ENCODE data around the gene SRL. TPM values are rescaled to one million over a fixed set of nuclear protein-coding genes. Genes with fewer than 3 reads are reported as not detected.
A peak's percentile ranks its signal among the peaks of the same experiment; 100 is the strongest.
"Not testable (repeated sequence)": the region's sequence is repeated elsewhere in the genome, so short reads cannot be mapped to it uniquely, and the experiment has no call there.

The SRL gene
- polyA plus RNA-seq, 3 donors from 2014 or later = not detected

DNA sequence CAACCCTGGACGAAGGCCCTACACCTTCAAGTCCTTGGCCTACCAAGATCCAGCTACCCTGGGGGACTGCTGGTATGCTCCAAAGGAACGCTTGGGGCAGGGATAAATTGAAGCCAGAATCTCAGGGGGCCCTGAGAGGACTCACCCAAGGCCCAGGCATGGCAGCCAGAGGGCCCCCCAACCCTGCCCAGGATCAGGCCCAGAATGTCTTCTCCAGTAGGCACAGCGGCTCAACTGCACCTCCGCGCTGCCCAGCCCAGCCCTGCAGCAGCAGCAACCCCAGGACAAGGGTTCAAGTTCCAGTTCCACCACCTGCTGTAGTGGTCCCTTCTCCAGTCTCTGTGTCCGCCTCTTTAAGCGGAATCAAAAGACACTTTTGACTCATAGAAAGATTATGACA, 28.7 kb upstream of the SRL start:
- no peak for DNase-seq
- Mint-ChIP-seq H3K4me3 (peak overlapping the region; percentile 82 to 91 (median 87)), H3K36me3 (no peaks in the 10 kb centered on the region), H3K27me3 (ENCODE audit: low read depth in 3 of 3) (peaks cover 8 to 11% (median 9%) of the 10 kb centered on the region in 3 donors), H3K27ac (peak overlapping the region in 5 of 6 donors; percentile 9 to 75 (median 48)), H3K9me3 (peaks cover 0 to 2% (median 0%) of the 10 kb centered on the region in 6 donors), H3K4me1 (peaks cover 8 to 10% of the 10 kb centered on the region in 2 donors)

DNA sequence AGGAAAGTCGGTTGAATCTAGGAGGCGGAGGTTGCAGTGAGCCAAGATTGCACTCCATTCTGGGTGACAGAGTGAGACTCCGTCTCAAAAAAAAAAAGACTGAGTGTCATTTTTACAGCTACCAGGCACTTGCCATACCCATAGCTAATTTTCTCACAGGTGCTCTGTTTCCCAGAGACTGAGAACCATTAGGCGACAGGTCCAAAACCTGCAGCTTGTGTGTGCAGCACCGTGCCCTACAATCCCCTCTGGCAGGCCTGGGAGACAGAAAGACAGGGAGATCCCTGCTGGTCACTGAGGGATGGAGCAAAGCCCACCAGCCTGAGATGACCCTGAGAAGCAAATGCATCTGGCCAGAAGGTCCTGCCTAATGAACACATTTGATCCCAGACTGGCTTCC, 28.2 kb upstream of the SRL start:
- H3K4me1 Mint-ChIP-seq = peaks cover 8 to 10% of the 10 kb centered on the region in 2 donors
- DNase-seq = no peak
- H3K27me3 Mint-ChIP-seq (ENCODE audit: low read depth in 3 of 3) = peaks cover 8 to 11% (median 9%) of the 10 kb centered on the region in 3 donors
- H3K4me3 Mint-ChIP-seq = peak overlapping the region in 3 of 5 donors; percentile 30 to 87 (median 86)
- no peak overlapping the region for H3K27ac Mint-ChIP-seq
- H3K36me3 Mint-ChIP-seq = no peaks in the 10 kb centered on the region
- peaks cover 0 to 2% (median 0%) of the 10 kb centered on the region in 6 donors for H3K9me3 Mint-ChIP-seq

DNA sequence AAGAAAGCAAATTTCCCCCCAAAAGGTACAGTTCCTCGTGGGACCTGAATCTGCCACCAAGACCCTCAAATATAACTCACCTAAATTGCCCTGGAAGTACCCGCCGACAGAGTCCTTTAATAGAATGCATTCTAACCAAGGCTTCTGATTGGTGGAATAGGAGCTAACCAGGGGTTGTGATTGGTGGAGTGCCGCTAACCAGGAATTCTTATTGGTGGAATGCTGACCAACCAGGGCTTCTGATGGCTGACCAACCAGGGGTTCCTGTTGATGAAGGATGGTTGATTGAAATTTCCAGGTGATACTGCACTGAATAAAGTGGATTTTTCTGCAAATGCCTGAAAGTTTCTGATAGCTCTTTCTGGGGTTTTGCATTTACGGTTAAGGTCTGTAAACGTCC, 24.5 kb upstream of the SRL start:
- peaks cover 0 to 5% (median 3%) of the 10 kb centered on the region in 3 donors for H3K36me3 Mint-ChIP-seq
- no peak overlapping the region for H3K4me3 Mint-ChIP-seq
- H3K27ac Mint-ChIP-seq = peak overlapping the region in 1 of 6 donors; percentile 30
- peaks cover 5 to 6% of the 10 kb centered on the region in 2 donors for H3K4me1 Mint-ChIP-seq
- peaks cover 0 to 2% (median 0%) of the 10 kb centered on the region in 6 donors for H3K9me3 Mint-ChIP-seq
- H3K27me3 Mint-ChIP-seq (ENCODE audit: low read depth in 3 of 3) = peaks cover 2% of the 10 kb centered on the region in 3 donors
- DNase-seq = no peak

DNA sequence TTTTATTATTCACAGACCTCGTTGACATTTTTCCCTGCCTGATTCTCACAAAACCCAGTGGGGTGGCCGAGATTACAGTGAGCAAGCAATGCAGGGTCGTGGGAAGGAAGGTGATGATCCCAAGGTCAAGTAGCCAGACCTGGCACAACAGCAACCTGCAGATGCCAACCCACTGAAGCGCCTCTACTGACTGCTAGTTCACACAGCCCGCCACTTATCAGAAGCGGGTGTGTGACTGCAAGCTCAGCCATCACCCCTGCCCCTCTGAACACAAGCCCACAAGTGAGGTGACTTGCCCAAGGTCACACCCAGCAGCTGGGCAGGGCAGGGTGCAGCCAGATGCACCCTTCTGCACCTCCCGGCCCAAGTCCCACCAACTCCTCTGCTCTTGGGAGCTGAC, 23.8 kb upstream of the SRL start:
- H3K27ac Mint-ChIP-seq = no peak overlapping the region
- peaks cover 2% of the 10 kb centered on the region in 2 donors for H3K4me1 Mint-ChIP-seq

DNA sequence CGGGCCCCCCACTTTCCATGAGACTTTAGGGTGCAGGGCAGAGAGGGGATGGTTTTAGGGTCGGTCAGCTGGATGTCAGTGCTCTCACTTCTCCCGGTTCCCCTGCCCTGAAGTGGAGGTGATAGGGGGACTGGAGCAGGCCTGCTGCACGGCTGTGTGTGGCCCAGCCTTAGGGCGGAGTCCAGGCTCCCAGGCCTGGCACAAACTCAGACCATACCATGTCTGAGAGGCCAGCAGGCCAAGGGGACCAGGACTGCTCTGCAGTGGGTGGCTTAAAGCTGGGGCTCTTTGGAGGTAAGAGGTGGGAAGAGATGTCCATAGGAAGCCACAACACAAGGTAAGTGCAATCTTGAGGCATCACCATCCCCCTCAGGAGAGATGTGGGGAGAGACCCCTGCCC, 22.7 kb upstream of the SRL start:
- H3K36me3 Mint-ChIP-seq = peaks cover 0 to 5% (median 3%) of the 10 kb centered on the region in 3 donors
- no peaks in the 10 kb centered on the region for H3K27me3 Mint-ChIP-seq (ENCODE audit: low read depth in 3 of 3)
- no peak overlapping the region for H3K27ac Mint-ChIP-seq
- peaks cover 0 to 2% of the 10 kb centered on the region in 2 donors for H3K4me1 Mint-ChIP-seq
- H3K4me3 Mint-ChIP-seq = no peak overlapping the region
- no peaks in the 10 kb centered on the region for H3K9me3 Mint-ChIP-seq
- no peak for DNase-seq

More for the DNA sequence above, 23.8 kb upstream of the SRL start:
- DNase-seq = no peak
- H3K27me3 Mint-ChIP-seq (ENCODE audit: low read depth in 3 of 3) = peaks cover 0 to under 1% (median 0%) of the 10 kb centered on the region in 3 donors
- peaks cover 0 to 5% (median 3%) of the 10 kb centered on the region in 3 donors for H3K36me3 Mint-ChIP-seq
- H3K9me3 Mint-ChIP-seq = peaks cover 0 to under 1% (median 0%) of the 10 kb centered on the region in 6 donors
- no peak overlapping the region for H3K4me3 Mint-ChIP-seq

DNA sequence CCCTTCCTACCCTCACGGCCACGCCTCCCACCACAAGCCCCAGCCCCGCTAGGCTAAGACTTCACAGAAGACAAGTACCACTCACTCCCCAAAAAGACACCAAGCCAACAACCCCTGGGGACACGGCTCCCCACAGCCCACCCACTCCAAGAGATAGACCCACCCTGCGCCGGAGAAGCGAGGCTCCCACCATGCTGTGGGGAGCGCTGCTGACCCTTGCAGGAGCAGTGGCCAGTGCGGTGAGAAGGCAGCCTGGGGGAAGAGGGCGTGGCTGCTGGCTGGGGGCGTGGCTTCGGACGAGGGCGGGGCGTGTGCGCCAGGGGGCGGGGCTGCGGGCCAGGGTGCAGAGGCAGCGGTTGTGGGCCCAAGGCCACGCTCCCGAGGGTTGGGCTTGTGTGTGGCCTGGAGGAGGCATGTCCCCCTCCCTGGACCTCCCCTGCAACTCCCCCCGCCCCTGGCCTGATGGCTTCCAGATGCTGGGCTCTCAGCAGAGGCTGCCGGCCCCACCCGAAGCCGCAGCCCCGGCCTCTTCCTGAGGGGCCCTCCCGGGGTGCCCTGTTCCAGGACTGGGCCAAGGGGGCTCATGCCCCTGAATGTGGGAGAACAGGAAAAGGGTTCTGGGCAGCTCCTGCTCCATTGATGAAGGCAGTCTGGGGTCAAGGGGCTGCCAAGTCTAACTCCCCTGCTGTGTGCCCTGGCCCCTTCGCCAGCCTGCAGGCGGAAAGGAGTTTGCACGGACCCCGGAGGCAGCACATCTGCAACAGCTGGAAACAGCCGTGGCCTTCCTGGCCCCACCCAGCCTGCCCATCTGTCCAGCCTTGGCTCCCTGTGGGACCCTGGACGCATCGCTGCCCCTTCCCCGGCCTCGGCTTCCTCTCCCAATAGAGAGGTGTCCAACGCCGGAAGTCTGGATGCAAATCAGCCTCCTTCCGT, 21.9 kb upstream of the SRL start:
- no peak overlapping the region for H3K27ac Mint-ChIP-seq

DNA sequence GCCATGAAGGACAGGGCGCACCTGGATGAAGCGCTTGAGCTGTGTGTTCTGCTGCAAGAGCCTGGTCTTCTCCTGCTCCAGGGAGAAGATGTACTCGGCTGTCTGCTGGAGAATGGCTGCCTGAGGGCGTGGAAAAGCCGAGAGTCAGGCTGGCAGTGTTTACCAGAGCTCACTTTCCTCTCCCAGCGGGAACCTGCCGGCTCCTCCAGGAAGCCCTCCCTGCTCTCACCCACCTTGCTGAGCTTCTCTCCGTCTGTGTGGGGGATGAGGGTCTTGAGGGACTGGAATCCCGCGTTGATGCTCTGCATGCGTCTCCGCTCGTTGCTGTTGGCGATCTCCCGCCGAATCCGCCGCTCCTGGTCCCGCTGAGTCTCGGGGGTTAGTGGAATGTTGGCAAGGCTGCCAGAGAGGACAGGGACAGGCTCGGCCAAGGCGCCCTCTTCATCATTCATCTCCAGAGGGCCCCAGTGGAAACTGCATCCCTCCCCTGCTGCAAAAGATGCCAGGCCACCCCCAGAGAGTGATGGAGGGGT, 20.5 kb upstream of the SRL start:
- H3K9me3 Mint-ChIP-seq = no peaks in the 10 kb centered on the region
- H3K27me3 Mint-ChIP-seq (ENCODE audit: low read depth in 3 of 3) = no peaks in the 10 kb centered on the region
- H3K36me3 Mint-ChIP-seq = peaks cover 0 to 5% (median 3%) of the 10 kb centered on the region in 3 donors

More for the DNA sequence above, 21.9 kb upstream of the SRL start:
- Mint-ChIP-seq H3K36me3 (peaks cover 0 to 5% (median 3%) of the 10 kb centered on the region in 3 donors), H3K27me3 (ENCODE audit: low read depth in 3 of 3) (no peaks in the 10 kb centered on the region), H3K9me3 (no peaks in the 10 kb centered on the region), H3K4me1 (peaks cover 0 to 2% of the 10 kb centered on the region in 2 donors), H3K4me3 (no peak overlapping the region)
- DNase-seq = no peak

DNA sequence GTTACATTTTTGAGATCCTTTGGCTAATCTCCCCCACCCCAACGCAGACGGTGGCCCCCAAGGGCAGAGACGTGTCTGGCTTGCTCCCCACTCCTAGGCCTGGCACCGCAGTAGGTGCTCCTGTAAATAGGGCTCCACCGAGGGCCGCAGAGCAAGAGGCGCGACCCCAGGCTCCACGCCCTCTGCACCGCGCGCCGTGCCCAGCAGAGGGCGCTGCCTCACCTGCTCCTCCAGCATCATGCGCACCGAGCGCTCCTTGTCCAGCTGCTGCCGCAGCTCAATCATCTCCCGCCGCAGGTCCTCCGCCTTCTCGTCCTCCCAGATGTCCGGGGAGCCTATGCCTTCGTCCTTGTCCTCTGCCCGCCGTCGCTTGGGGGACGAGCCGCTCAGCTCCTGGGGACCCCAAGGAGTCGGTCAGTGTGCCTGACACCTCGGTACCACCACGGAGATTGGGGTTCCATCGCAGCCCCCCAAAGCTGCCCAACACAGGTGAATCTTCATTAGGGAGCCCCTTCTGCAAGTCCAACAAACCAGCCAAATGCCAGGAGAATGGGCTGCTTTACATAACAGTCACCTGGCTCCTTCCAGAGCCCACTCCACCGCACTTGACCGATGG, 19.8 kb upstream of the SRL start:
- Mint-ChIP-seq H3K36me3 (peaks cover 0 to 5% (median 3%) of the 10 kb centered on the region in 3 donors), H3K27ac (no peak overlapping the region), H3K9me3 (no peaks in the 10 kb centered on the region), H3K27me3 (ENCODE audit: low read depth in 3 of 3) (no peaks in the 10 kb centered on the region), H3K4me3 (no peak overlapping the region), H3K4me1 (peaks cover 0 to 2% of the 10 kb centered on the region in 2 donors)
- peak in 2 of 3 donors; percentile 14 to 22 for DNase-seq

More for the DNA sequence above, 20.5 kb upstream of the SRL start:
- no peak for DNase-seq
- no peak overlapping the region for H3K27ac Mint-ChIP-seq
- H3K4me1 Mint-ChIP-seq = peaks cover 0 to 2% of the 10 kb centered on the region in 2 donors
- no peak overlapping the region for H3K4me3 Mint-ChIP-seq

DNA sequence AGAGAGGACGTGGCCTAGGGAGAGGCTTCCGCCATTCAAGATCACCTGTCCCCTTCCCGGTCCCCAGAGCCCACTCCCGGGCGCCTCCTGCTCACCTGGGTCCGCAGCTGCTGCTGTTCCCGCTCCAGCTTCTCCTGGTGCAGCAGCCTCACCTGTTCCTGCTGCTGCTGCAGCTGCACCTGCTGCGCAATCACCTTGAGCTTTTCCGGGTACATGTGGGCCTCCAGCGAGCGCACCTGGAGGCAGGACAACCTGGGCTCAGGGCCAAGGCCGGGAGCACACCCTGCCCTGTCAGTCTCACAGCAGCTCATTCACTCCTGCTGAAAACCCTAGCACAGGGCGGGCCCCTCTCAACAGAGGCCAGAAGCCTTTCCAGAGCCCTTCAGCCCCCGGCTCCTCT, 18.5 kb upstream of the SRL start:
- Mint-ChIP-seq H3K27me3 (ENCODE audit: low read depth in 3 of 3) (no peaks in the 10 kb centered on the region), H3K27ac (no peak overlapping the region), H3K9me3 (no peaks in the 10 kb centered on the region), H3K4me1 (peaks cover 0 to 2% of the 10 kb centered on the region in 2 donors), H3K36me3 (peaks cover 0 to 5% (median 3%) of the 10 kb centered on the region in 3 donors), H3K4me3 (no peak overlapping the region)
- DNase-seq = no peak

DNA sequence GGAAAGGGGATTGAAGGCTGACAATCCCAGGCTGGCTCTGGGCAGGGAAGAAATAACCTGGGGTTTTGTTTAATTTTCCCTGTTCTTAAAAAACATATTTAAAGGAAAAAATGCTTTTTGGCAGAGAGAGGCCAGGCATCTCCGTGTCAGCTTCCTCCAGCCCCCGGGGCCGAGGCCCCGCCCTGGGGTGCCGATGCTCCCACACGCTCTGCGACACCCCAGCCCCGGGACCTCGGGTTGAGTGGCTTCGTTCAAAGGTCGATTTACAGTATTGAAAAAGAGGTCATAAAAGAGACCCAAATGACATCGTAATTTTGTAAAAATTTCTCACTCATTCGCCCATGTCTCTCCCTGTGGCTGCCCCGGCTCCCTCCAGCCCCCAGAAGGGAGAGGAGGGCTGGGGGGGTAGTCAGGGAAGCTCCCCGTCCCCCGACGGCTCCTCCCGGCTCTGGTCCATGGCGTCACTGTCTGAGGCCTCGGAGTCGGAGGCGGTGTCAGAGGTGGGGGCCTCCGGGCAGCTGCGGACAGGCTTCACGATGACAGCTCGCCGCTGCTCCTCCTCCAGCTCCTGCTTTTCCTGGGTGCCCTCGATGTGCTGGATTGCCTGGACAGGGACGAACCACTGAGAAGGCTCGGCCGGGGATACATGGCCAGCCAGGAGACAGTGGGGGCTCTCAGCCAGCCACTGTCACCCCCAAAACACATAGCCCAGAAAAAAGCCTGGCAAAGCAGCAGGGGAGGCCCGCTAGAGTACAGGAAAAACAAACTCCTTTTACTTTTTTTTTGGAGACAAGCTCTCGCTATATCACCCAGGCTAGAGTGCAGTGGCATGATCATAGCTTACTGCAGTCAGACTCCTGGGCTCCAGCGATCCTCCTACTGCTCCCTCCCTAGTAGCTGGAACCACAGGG, 16.0 kb upstream of the SRL start:
- DNase-seq = no peak
- Mint-ChIP-seq H3K27ac (no peak overlapping the region), H3K4me1 (peaks cover 6 to 8% of the 10 kb centered on the region in 2 donors), H3K9me3 (no peaks in the 10 kb centered on the region), H3K36me3 (peaks cover 0 to 5% (median 3%) of the 10 kb centered on the region in 3 donors), H3K4me3 (no peak overlapping the region), H3K27me3 (ENCODE audit: low read depth in 3 of 3) (peaks cover 0 to 8% (median 3%) of the 10 kb centered on the region in 3 donors)

DNA sequence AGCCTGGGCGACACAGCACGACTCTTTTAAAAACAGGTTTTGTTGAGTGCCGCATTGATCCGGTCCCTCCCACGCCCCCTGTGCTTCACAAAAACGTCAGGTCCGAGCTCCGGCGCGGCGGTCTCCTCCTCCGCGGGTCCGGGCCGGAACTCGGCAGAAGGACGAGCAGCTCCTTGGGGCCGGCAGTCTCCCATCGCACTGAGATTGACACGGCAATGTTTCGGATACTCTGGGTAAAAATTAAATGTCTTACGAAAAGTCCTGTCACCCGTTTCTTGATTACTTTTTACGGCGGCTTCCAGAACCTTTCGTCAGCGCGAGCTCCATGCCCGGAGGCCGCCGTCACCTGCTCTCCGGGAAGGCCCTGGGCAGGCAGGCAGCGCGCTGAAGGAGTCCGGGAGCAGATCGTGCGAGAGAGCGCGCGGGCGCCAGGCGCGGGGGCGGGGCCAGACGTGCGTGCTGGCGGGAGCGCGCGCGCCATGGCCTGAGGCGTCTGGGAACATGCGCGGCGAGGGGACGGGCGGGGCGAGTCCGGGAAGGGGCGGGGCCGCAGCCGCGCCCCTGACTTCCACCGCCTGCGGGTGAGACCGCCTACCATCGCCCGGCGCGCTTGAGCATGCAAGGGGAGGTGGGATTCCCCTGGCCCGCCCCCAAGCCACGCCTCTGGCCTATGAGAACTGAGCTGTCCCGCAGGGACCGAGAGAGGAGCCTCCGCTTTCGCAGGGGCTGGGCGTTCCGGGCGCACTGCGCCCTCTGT, 11.7 kb upstream of the SRL start:
- H3K9me3 Mint-ChIP-seq = no peaks in the 10 kb centered on the region
- H3K27me3 Mint-ChIP-seq (ENCODE audit: low read depth in 3 of 3) = peaks cover 0 to 9% (median 3%) of the 10 kb centered on the region in 3 donors
- peak overlapping the region; percentile 88 to 96 (median 95) for H3K27ac Mint-ChIP-seq
- H3K4me1 Mint-ChIP-seq = peaks cover 6 to 8% of the 10 kb centered on the region in 2 donors
- H3K36me3 Mint-ChIP-seq = no peaks in the 10 kb centered on the region
- H3K4me3 Mint-ChIP-seq = peak overlapping the region; percentile 87 to 96 (median 94)
- peak; percentile 99 for DNase-seq

DNA sequence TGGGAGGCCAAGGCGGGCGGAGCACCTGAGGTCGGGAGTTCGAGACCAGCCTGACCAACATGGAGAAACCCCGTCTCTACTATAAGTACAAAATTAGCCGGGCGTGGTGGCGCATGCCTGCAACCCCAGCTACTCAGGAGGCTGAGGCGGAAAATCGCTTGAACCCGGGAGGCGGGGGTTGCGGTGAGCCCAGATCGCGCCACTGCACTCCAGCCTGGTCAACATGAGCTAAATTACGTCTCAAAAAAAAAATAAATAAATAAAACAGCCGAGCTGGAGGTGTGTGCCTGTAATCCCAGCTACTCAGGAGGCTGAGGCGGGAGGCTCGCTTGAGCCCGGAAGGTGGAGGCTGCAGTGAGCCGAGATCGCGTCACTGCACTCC, 11.1 kb upstream of the SRL start:
- H3K27me3 Mint-ChIP-seq (ENCODE audit: low read depth in 3 of 3); H3K4me1 Mint-ChIP-seq; H3K9me3 Mint-ChIP-seq; H3K36me3 Mint-ChIP-seq; DNase-seq: not testable (repeated sequence)
- H3K4me3 Mint-ChIP-seq = peak overlapping the region; percentile 87 to 96 (median 94)
- H3K27ac Mint-ChIP-seq = peak overlapping the region; percentile 88 to 96 (median 95)

All from immature natural killer cell (primary cell).